ENCODE data around the gene METTL21C. TPM values are rescaled to one million over a fixed set of nuclear protein-coding genes. Genes with fewer than 3 reads are reported as not detected.

Gene METTL21C
- total RNA-seq (35.8 TPM), polyA plus RNA-seq (ENCODE audit: insufficient read depth in 1 of 8, insufficient read length in 8 of 8, low replicate concordance in 1 of 8) (10 to 100 TPM; 14.6 to 50.1 (median 21.5) TPM)
- long read RNA-seq, donor 1, partial matches to known transcripts = 0 of 4 reads
- long read RNA-seq, donor 1, other reads (novel, unspliced or antisense) = 0 of 4 reads
- long read RNA-seq, donor 2, partial matches to known transcripts = 0 of 1 reads
- long read RNA-seq, donor 2, other reads (novel, unspliced or antisense) = 0 of 1 reads
- long read RNA-seq, donor 3, transcript METTL21C-201 (4 exons, 1,088 nt) = major isoform, 5 of 5 reads
- long read RNA-seq, donor 3, partial matches to known transcripts = 0 of 5 reads
- long read RNA-seq, donor 3, other reads (novel, unspliced or antisense) = 0 of 5 reads
- long read RNA-seq, donor 4, transcript METTL21C-201 (4 exons, 1,088 nt) = major isoform, 16 of 16 reads
- long read RNA-seq, donor 4, partial matches to known transcripts = 0 of 16 reads
- long read RNA-seq, donor 4, other reads (novel, unspliced or antisense) = 0 of 16 reads
- long read RNA-seq, donor 5, transcript METTL21C-201 (4 exons, 1,088 nt) = major isoform, 15 of 15 reads
- long read RNA-seq, donor 5, partial matches to known transcripts = 0 of 15 reads
- long read RNA-seq, donor 5, other reads (novel, unspliced or antisense) = 0 of 15 reads
- long read RNA-seq, donor 6, partial matches to known transcripts = 7 of 11 reads
- long read RNA-seq, donor 6, other reads (novel, unspliced or antisense) = 0 of 11 reads
- long read RNA-seq, donor 7, transcript METTL21C-201 (4 exons, 1,088 nt) = major isoform, 13 of 18 reads
- long read RNA-seq, donor 7, partial matches to known transcripts = 5 of 18 reads
- long read RNA-seq, donor 7, other reads (novel, unspliced or antisense) = 0 of 18 reads
- long read RNA-seq, donor 8, partial matches to known transcripts = 0 of 1 reads
- long read RNA-seq, donor 8, other reads (novel, unspliced or antisense) = 0 of 1 reads
- long read RNA-seq, donor 9, partial matches to known transcripts = 0 of 9 reads
- long read RNA-seq, donor 9, other reads (novel, unspliced or antisense) = 6 of 9 reads
- long read RNA-seq, donor 10, transcript METTL21C-201 (4 exons, 1,088 nt) = major isoform, 21 of 21 reads
- long read RNA-seq, donor 10, partial matches to known transcripts = 0 of 21 reads
- long read RNA-seq, donor 10, other reads (novel, unspliced or antisense) = 0 of 21 reads
- long read RNA-seq, donor 11, transcript METTL21C-201 (4 exons, 1,088 nt) = major isoform, 13 of 13 reads
- long read RNA-seq, donor 11, partial matches to known transcripts = 0 of 13 reads
- long read RNA-seq, donor 11, other reads (novel, unspliced or antisense) = 0 of 13 reads

DNA sequence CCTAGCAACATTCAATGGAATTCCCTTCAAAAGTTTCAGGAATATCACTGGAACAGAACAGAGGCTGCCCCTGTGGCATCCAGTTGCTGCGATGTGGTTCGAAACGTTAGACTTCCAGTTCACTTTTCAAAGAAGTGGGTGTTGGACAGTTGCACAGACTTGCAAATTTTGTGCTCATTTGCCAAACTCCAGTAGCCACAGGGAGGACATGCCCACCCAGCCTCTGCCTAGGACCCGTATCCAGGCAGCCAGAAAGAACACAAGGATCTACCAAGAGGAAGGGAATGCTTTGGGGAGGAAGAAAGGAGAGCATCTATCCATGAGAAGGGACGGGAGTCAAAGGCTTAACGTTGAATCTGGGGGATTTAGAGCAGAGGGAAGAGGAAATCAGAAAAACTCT lies at the start of gene METTL21C:
Gene METTL21C, minus strand, starts transcription at position 108 of the 400 bp plus-strand sequence. CDS start 546 bp downstream, outside the sequence.
- Histone ChIP-seq H3K36me3 (ENCODE audit: control insufficient read depth, insufficient read depth, low read length) (no peaks in the 10 kb centered on the region), H3K27me3 (ENCODE audit: control insufficient read depth, insufficient read depth, low read length) (peaks cover 3% of the 10 kb centered on the region), H3K4me1 (ENCODE audit: control insufficient read depth, insufficient read depth, low read length) (peaks cover 21% of the 10 kb centered on the region), H3K4me3 (ENCODE audit: low read length) (peak within 1 kb of the TSS; percentile 19), H3K9me3 (replicated peaks; ENCODE audit: control insufficient read depth, low read depth, low read length) (no peaks in the 10 kb centered on the region), H3K27ac (ENCODE audit: low read length) (peak within 1 kb of the TSS; percentile 5)
- WGBS (ENCODE audit: insufficient coverage) = 79% methylated on average over 3 of the region's 6 CpGs
- DNase-seq = no peak

DNA sequence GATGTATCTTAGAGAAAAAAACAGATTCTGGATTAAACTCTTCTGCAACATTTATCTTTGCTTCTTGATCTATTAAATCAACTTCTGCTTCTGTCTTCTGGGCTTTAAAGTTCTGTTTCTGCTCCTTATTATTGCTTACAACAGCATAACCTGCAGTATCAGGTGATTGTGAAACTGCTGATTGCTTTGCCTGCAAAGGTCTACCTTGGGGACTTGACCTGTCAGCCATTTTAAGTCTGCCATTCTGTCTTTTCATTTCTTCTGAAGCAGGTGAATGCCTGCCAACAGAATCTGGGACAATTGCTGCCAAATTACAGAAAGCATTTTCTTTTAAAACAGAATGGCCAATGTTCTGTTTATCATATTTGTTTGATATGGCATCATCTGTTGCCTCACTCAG lies 47.7 kb upstream of the METTL21C start:
- Histone ChIP-seq H3K27me3 (ENCODE audit: control insufficient read depth, insufficient read depth, low read length) (no peaks in the 10 kb centered on the region), H3K36me3 (ENCODE audit: control insufficient read depth, insufficient read depth, low read length) (no peaks in the 10 kb centered on the region), H3K4me1 (ENCODE audit: control insufficient read depth, insufficient read depth, low read length) (no peaks in the 10 kb centered on the region), H3K27ac (ENCODE audit: low read length) (no peak overlapping the region), H3K9me3 (replicated peaks; ENCODE audit: control insufficient read depth, low read depth, low read length) (peaks cover 18% of the 10 kb centered on the region), H3K4me3 (ENCODE audit: low read length) (no peak overlapping the region)
- no peak for DNase-seq

DNA sequence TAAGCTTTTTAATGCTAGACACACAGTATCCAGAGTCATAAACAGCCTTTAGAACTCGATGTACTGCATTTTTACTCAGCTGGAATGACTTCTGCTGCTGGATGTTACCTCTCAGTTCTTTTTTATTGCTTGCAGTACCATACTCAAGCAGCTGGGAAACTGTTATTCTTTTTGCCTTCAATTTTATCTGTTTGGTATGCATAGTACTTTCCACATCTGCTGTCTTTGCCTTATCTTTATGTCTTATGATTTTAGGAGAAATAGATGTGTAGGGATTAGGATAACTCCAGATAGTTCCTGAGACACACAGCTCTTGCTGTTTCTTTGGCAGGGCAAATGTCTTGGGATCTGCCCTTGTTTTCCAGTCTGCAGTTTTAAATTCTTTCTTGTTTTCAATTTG lies 47.3 kb upstream of the METTL21C start:
- Histone ChIP-seq H3K27me3 (ENCODE audit: control insufficient read depth, insufficient read depth, low read length) (no peaks in the 10 kb centered on the region), H3K4me3 (ENCODE audit: low read length) (no peak overlapping the region), H3K36me3 (ENCODE audit: control insufficient read depth, insufficient read depth, low read length) (no peaks in the 10 kb centered on the region), H3K4me1 (ENCODE audit: control insufficient read depth, insufficient read depth, low read length) (no peaks in the 10 kb centered on the region), H3K9me3 (replicated peaks; ENCODE audit: control insufficient read depth, low read depth, low read length) (peaks cover 18% of the 10 kb centered on the region), H3K27ac (ENCODE audit: low read length) (no peak overlapping the region)
- DNase-seq = no peak
- WGBS (ENCODE audit: insufficient coverage) = no CpG with 5 or more reads among the region's 1 CpG

- Histone ChIP-seq H3K27me3 (ENCODE audit: control insufficient read depth, insufficient read depth, low read length) (no peaks in the 10 kb centered on the region), H3K27ac (ENCODE audit: low read length) (peak overlapping the region; percentile 5), H3K36me3 (ENCODE audit: control insufficient read depth, insufficient read depth, low read length) (no peaks in the 10 kb centered on the region), H3K4me3 (ENCODE audit: low read length) (no peak overlapping the region), H3K4me1 (ENCODE audit: control insufficient read depth, insufficient read depth, low read length) (no peaks in the 10 kb centered on the region), H3K9me3 (replicated peaks; ENCODE audit: control insufficient read depth, low read depth, low read length) (no peaks in the 10 kb centered on the region)
- peak; percentile 23 for DNase-seq
- WGBS (ENCODE audit: insufficient coverage) = no CpG with 5 or more reads among the region's 8 CpGs
Measured at GRCh38 chr13:102729560-102730270, 34.9 kb upstream of the METTL21C start.

- no CpG with 5 or more reads among the region's 2 CpGs for WGBS (ENCODE audit: insufficient coverage)
- DNase-seq = no peak
- Histone ChIP-seq H3K27me3 (ENCODE audit: control insufficient read depth, insufficient read depth, low read length) (no peaks in the 10 kb centered on the region), H3K4me3 (ENCODE audit: low read length) (no peak overlapping the region), H3K4me1 (ENCODE audit: control insufficient read depth, insufficient read depth, low read length) (no peaks in the 10 kb centered on the region), H3K9me3 (replicated peaks; ENCODE audit: control insufficient read depth, low read depth, low read length) (no peaks in the 10 kb centered on the region), H3K36me3 (ENCODE audit: control insufficient read depth, insufficient read depth, low read length) (no peaks in the 10 kb centered on the region), H3K27ac (ENCODE audit: low read length) (no peak overlapping the region)
Measured at GRCh38 chr13:102726430-102726829, 31.6 kb upstream of the METTL21C start.

GRCh38 chr13:102724923-102725322 lies 30.1 kb upstream of the METTL21C start:
- Histone ChIP-seq H3K27me3 (ENCODE audit: control insufficient read depth, insufficient read depth, low read length) (no peaks in the 10 kb centered on the region), H3K27ac (ENCODE audit: low read length) (no peak overlapping the region), H3K4me3 (ENCODE audit: low read length) (no peak overlapping the region), H3K9me3 (replicated peaks; ENCODE audit: control insufficient read depth, low read depth, low read length) (no peaks in the 10 kb centered on the region), H3K4me1 (ENCODE audit: control insufficient read depth, insufficient read depth, low read length) (no peaks in the 10 kb centered on the region), H3K36me3 (ENCODE audit: control insufficient read depth, insufficient read depth, low read length) (no peaks in the 10 kb centered on the region)
- peak; percentile 65 for DNase-seq
- no CpG with 5 or more reads among the region's 6 CpGs for WGBS (ENCODE audit: insufficient coverage)

DNA sequence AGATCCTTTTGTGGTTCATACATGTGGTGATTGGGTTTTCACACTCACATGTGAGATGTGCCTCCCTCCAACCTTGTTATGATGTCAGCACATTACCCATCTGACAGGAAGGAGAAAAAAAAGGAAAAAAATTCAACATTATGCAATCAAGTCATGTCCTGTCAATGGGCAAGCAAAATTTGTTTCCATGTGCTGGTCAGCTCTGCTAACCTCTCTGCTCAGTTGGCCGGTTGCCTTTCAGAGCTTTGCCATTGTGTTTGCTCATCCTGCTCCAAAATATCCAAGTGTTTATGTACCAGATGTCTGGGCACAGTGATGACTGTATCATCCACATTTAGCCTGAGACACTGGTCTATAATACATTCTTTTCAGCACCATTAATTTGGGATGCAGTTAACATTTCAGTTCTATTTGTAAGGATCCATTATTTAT lies 27.0 kb upstream of the METTL21C start:
- no peak overlapping the region for H3K27ac ChIP-seq (ENCODE audit: low read length)
- H3K36me3 ChIP-seq (ENCODE audit: control insufficient read depth, insufficient read depth, low read length) = no peaks in the 10 kb centered on the region
- no peak overlapping the region for H3K4me3 ChIP-seq (ENCODE audit: low read length)
- peak; percentile 26 for DNase-seq
- H3K27me3 ChIP-seq (ENCODE audit: control insufficient read depth, insufficient read depth, low read length) = no peaks in the 10 kb centered on the region
- H3K4me1 ChIP-seq (ENCODE audit: control insufficient read depth, insufficient read depth, low read length) = no peaks in the 10 kb centered on the region
- no peaks in the 10 kb centered on the region for H3K9me3 ChIP-seq (replicated peaks; ENCODE audit: control insufficient read depth, low read depth, low read length)
- WGBS (ENCODE audit: insufficient coverage) = no CpG with 5 or more reads among the region's 1 CpG

DNA sequence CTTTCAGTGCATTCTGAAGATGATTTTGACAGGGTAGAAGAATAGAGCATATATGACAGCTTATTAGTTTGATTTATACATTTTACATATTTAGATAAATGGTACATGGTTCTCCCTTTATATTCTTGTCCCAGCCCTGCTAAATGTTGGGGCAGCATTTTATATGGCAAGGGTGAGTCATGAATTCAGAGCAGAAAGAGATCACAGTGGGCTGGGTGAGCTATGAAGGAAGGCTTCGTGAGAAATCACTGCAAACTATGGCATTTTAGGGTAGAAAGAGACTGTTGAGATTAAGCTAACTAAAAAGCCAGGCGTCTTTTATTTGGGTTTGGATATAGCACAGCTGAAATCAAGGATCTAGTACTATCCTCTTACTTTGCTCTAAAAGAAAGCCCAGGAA lies 23.9 kb upstream of the METTL21C start:
- no peak for DNase-seq
- H3K9me3 ChIP-seq (replicated peaks; ENCODE audit: control insufficient read depth, low read depth, low read length) = no peaks in the 10 kb centered on the region
- H3K4me3 ChIP-seq (ENCODE audit: low read length) = no peak overlapping the region
- 100% methylated on average over 1 of the region's 2 CpGs for WGBS (ENCODE audit: insufficient coverage)
- H3K36me3 ChIP-seq (ENCODE audit: control insufficient read depth, insufficient read depth, low read length) = no peaks in the 10 kb centered on the region
- no peak overlapping the region for H3K27ac ChIP-seq (ENCODE audit: low read length)
- no peaks in the 10 kb centered on the region for H3K4me1 ChIP-seq (ENCODE audit: control insufficient read depth, insufficient read depth, low read length)
- H3K27me3 ChIP-seq (ENCODE audit: control insufficient read depth, insufficient read depth, low read length) = no peaks in the 10 kb centered on the region

- Histone ChIP-seq H3K4me3 (ENCODE audit: low read length) (no peak overlapping the region), H3K4me1 (ENCODE audit: control insufficient read depth, insufficient read depth, low read length) (no peaks in the 10 kb centered on the region), H3K27ac (ENCODE audit: low read length) (no peak overlapping the region), H3K9me3 (replicated peaks; ENCODE audit: control insufficient read depth, low read depth, low read length) (no peaks in the 10 kb centered on the region), H3K36me3 (ENCODE audit: control insufficient read depth, insufficient read depth, low read length) (no peaks in the 10 kb centered on the region), H3K27me3 (ENCODE audit: control insufficient read depth, insufficient read depth, low read length) (no peaks in the 10 kb centered on the region)
- peak; percentile 20 for DNase-seq
- WGBS (ENCODE audit: insufficient coverage) = no CpG with 5 or more reads among the region's 1 CpG
Measured at GRCh38 chr13:102715447-102715846, 20.6 kb upstream of the METTL21C start.

Measured in muscle of leg (tissue), 16 donors.